SJCRH30 (cell line): ENCODE data around the gene PEAK3. TPM values are rescaled to one million over a fixed set of nuclear protein-coding genes. Genes with fewer than 3 reads are reported as not detected.

Source experiments
- DNase-seq, 2 experiments: peaks; one replicate each; pipeline ENCODE4 v3.0.0-alpha.2; 2015 to 2020
- H3K27ac ChIP-seq: fragments of 250-450 bp; sonication (Bioruptor Pico); 2 replicates; pipeline ENCODE4 v1.5.1; 2020; ENCODE audit warnings: mild to moderate bottlenecking, moderate library complexity
- H3K27me3 ChIP-seq: fragments of 250-450 bp; sonication (Bioruptor Pico); 2 replicates; pipeline ENCODE4 v1.5.1; 2020; ENCODE audit warnings: mild to moderate bottlenecking, moderate library complexity
- H3K36me3 ChIP-seq: fragments of 250-450 bp; sonication (Bioruptor Pico); 2 replicates; pipeline ENCODE4 v1.5.1; 2020; ENCODE audit warnings: mild to moderate bottlenecking, moderate library complexity
- H3K4me1 ChIP-seq: fragments of 250-450 bp; sonication (Bioruptor Pico); 2 replicates; pipeline ENCODE4 v1.5.1; 2020; ENCODE audit warnings: mild to moderate bottlenecking, moderate library complexity
- H3K4me3 ChIP-seq: fragments of 250-450 bp; sonication (Bioruptor Pico); 2 replicates; pipeline ENCODE4 v1.5.1; 2020; ENCODE audit warnings: mild to moderate bottlenecking, moderate library complexity
- H3K9me3 ChIP-seq: fragments of 250-450 bp; sonication (Bioruptor Pico); replicated peaks from 2 replicates; pipeline ENCODE4 v1.5.1; 2020; ENCODE audit warnings: mild to moderate bottlenecking, moderate library complexity
- total RNA-seq: library from RNA; depleted of rRNA; stranded (reverse); fragments of >200 nt; shearing (Covaris generic); gene quantifications from 2 replicates; pipeline ENCODE4 v1.2.3, GENCODE V29; 2014; rRNA removed

Gene PEAK3
- total RNA-seq, result 0.06 and 0.10 TPM in 2 replicates

- no peaks in the 10 kb centered on the region for H3K27me3 ChIP-seq
- H3K9me3 ChIP-seq, result no peaks in the 10 kb centered on the region
- no peaks in the 10 kb centered on the region for H3K36me3 ChIP-seq
- DNase-seq, result peak; percentile 80 to 86
- H3K27ac ChIP-seq, result no peak within 1 kb of the TSS
- peak within 1 kb of the TSS; percentile 45 for H3K4me3 ChIP-seq
- H3K4me1 ChIP-seq, result peaks cover 3% of the 10 kb centered on the region; the same call in 1 of the 2 replicates
Observed at GRCh38 chr19:2282062-2282861, at the start of gene PEAK3. TSS of gene PEAK3 (minus strand) at chr19:2282175. CDS start at chr19:2280931, 1,244 bp downstream.

GRCh38 chr19:2330632-2331284 is 48.8 kb upstream of the PEAK3 start:
- Histone ChIP-seq H3K27ac (no peak overlapping the region), H3K27me3 (no peaks in the 10 kb centered on the region), H3K4me3 (no peak overlapping the region), H3K4me1 (peaks cover 34% of the 10 kb centered on the region), H3K36me3 (peaks cover 4% of the 10 kb centered on the region), H3K9me3 (no peaks in the 10 kb centered on the region)
- peak; percentile 72 to 81 for DNase-seq

GRCh38 chr19:2330255-2330631 is 48.3 kb upstream of the PEAK3 start:
- Histone ChIP-seq H3K27me3 (no peaks in the 10 kb centered on the region), H3K9me3 (no peaks in the 10 kb centered on the region), H3K4me1 (peaks cover 34% of the 10 kb centered on the region), H3K27ac (no peak overlapping the region), H3K4me3 (no peak overlapping the region), H3K36me3 (peaks cover 4% of the 10 kb centered on the region)
- DNase-seq, result no peak

- H3K36me3 ChIP-seq, result peaks cover 7% of the 10 kb centered on the region
- no peaks in the 10 kb centered on the region for H3K9me3 ChIP-seq
- no peaks in the 10 kb centered on the region for H3K27me3 ChIP-seq
- peaks cover 34% of the 10 kb centered on the region for H3K4me1 ChIP-seq
- DNase-seq, result no peak
- H3K27ac ChIP-seq, result no peak overlapping the region
- H3K4me3 ChIP-seq, result peak overlapping the region; percentile 90
Observed at GRCh38 chr19:2329501-2329916, 47.5 kb upstream of the PEAK3 start.

- H3K4me1 ChIP-seq, result peaks cover 34% of the 10 kb centered on the region
- H3K36me3 ChIP-seq, result peaks cover 7% of the 10 kb centered on the region
- peak overlapping the region; percentile 90 for H3K4me3 ChIP-seq
- peak overlapping the region; percentile 51; the same call in 1 of the 2 replicates for H3K27ac ChIP-seq
- H3K9me3 ChIP-seq, result no peaks in the 10 kb centered on the region
- no peaks in the 10 kb centered on the region for H3K27me3 ChIP-seq
- no peak for DNase-seq
Observed at GRCh38 chr19:2329149-2329478, 47.1 kb upstream of the PEAK3 start.

- H3K36me3 ChIP-seq, result peaks cover 7% of the 10 kb centered on the region
- H3K27me3 ChIP-seq, result no peaks in the 10 kb centered on the region
- DNase-seq, result peak; percentile 86 to 91
- peaks cover 34% of the 10 kb centered on the region for H3K4me1 ChIP-seq
- H3K4me3 ChIP-seq, result peak within 1 kb of the TSS; percentile 90
- H3K27ac ChIP-seq, result peak within 1 kb of the TSS; percentile 51
- H3K9me3 ChIP-seq, result no peaks in the 10 kb centered on the region
Observed at GRCh38 chr19:2328401-2329148, 46.6 kb upstream of the PEAK3 start, which contains the start of the genes LSM7 and SPPL2B. TSS of gene LSM7 (minus strand) at chr19:2328586. CDS start at chr19:2328566, 20 bp downstream. TSS of gene SPPL2B (plus strand) at chr19:2328684. CDS start at chr19:2328710, 26 bp downstream.

- peak; percentile 44 to 52 for DNase-seq
- no peaks in the 10 kb centered on the region for H3K9me3 ChIP-seq
- no peaks in the 10 kb centered on the region for H3K27me3 ChIP-seq
- peak overlapping the region; percentile 51 for H3K27ac ChIP-seq
- H3K4me1 ChIP-seq, result peaks cover 30% of the 10 kb centered on the region
- peaks cover 7% of the 10 kb centered on the region for H3K36me3 ChIP-seq
- H3K4me3 ChIP-seq, result peak overlapping the region; percentile 90
Observed at GRCh38 chr19:2327773-2328400, 45.9 kb upstream of the PEAK3 start.

GRCh38 chr19:2326699-2327360 is 44.9 kb upstream of the PEAK3 start:
- H3K27me3 ChIP-seq, result no peaks in the 10 kb centered on the region
- H3K27ac ChIP-seq, result peak overlapping the region; percentile 51; the same call in 1 of the 2 replicates
- no peaks in the 10 kb centered on the region for H3K9me3 ChIP-seq
- H3K36me3 ChIP-seq, result peaks cover 9% of the 10 kb centered on the region
- no peak for DNase-seq
- peaks cover 22% of the 10 kb centered on the region for H3K4me1 ChIP-seq
- H3K4me3 ChIP-seq, result no peak overlapping the region

GRCh38 chr19:2325281-2326046 is 43.5 kb upstream of the PEAK3 start:
- Histone ChIP-seq H3K4me3 (no peak overlapping the region), H3K27me3 (no peaks in the 10 kb centered on the region), H3K4me1 (peaks cover 8% of the 10 kb centered on the region), H3K36me3 (peaks cover 9% of the 10 kb centered on the region), H3K9me3 (no peaks in the 10 kb centered on the region), H3K27ac (no peak overlapping the region)
- DNase-seq, result no peak

- Histone ChIP-seq H3K9me3 (no peaks in the 10 kb centered on the region), H3K4me3 (no peak overlapping the region), H3K27ac (no peak overlapping the region), H3K36me3 (peaks cover 9% of the 10 kb centered on the region), H3K27me3 (no peaks in the 10 kb centered on the region), H3K4me1 (peaks cover 1% of the 10 kb centered on the region; the same call in 1 of the 2 replicates)
- DNase-seq, result no peak
Observed at GRCh38 chr19:2324220-2324948, 42.4 kb upstream of the PEAK3 start.

- no peaks in the 10 kb centered on the region for H3K9me3 ChIP-seq
Observed at GRCh38 chr19:2323707-2324106, 41.7 kb upstream of the PEAK3 start.

GRCh38 chr19:2321565-2322283 is 39.7 kb upstream of the PEAK3 start:
- H3K27me3 ChIP-seq, result no peaks in the 10 kb centered on the region
- peaks cover 9% of the 10 kb centered on the region for H3K36me3 ChIP-seq
- no peaks in the 10 kb centered on the region for H3K9me3 ChIP-seq
- H3K27ac ChIP-seq, result no peak overlapping the region
- no peak overlapping the region for H3K4me3 ChIP-seq
- DNase-seq, result no peak
- peaks cover 5% of the 10 kb centered on the region; the same call in 1 of the 2 replicates for H3K4me1 ChIP-seq

More at GRCh38 chr19:2323707-2324106, 41.7 kb upstream of the PEAK3 start:
- H3K27me3 ChIP-seq, result no peaks in the 10 kb centered on the region
- H3K36me3 ChIP-seq, result peaks cover 9% of the 10 kb centered on the region
- no peak overlapping the region for H3K27ac ChIP-seq
- H3K4me3 ChIP-seq, result no peak overlapping the region
- no peaks in the 10 kb centered on the region; the same call in 1 of the 2 replicates for H3K4me1 ChIP-seq
- DNase-seq, result no peak
